Adrenal gland (tissue), 12 donors: Measurements from ENCODE around the gene ADGRB2. TPM values are rescaled to one million over a fixed set of nuclear protein-coding genes. Genes with fewer than 3 reads are reported as not detected.

Experiments
- DNase-seq, 7 donors: peaks; one replicate each; pipeline ENCODE4 v3.0.0-alpha.2; 2019 to 2020
- H3K27ac ChIP-seq, 5 donors: fragments of 200-600 bp; sonication (generic) in 4 of 5; 1 replicate in 3 of 5; 2 replicates in 2 of 5; pipeline versions ENCODE4 v1.5.1 to v1.8.0; 2016 to 2020; ENCODE audit warnings: mild to moderate bottlenecking in 1 of 5
- H3K27me3 ChIP-seq: fragments of 200-600 bp; 2 replicates; pipeline ENCODE4 v1.8.0; 2021
- H3K36me3 ChIP-seq, 2 donors: fragments of 200-600 bp; replicated peaks in 1 of 2; 1 replicate in 1 of 2; 2 replicates in 1 of 2; pipeline versions ENCODE4 v1.5.1 to v1.8.0; 2018 to 2022
- H3K4me1 ChIP-seq, 2 donors: fragments of 200-600 bp; replicated peaks in 1 of 2; 1 replicate in 1 of 2; 2 replicates in 1 of 2; pipeline versions ENCODE4 v1.5.1 to v1.8.0; 2018 to 2021
- H3K4me3 ChIP-seq, 4 donors: fragments of 200-600 bp; sonication (generic) in 3 of 4; one replicate each; pipeline ENCODE4 v1.5.1; 2016 to 2018
- H3K9me3 ChIP-seq, 3 donors: fragments of 200-600 bp; sonication (generic) in 1 of 3; replicated peaks in 1 of 3; 1 replicate in 2 of 3; 2 replicates in 1 of 3; pipeline versions ENCODE4 v1.5.1 to v1.8.0; 2016 to 2021
- POLR2A ChIP-seq, 2 donors: fragments of 450-650 bp; IDR thresholded peaks; one replicate each; pipeline ENCODE4 v1.6.1; 2017; ENCODE audit warnings: antibody characterized with exemption in 2 of 2, mild to moderate bottlenecking in 2 of 2, moderate library complexity in 1 of 2
- WGBS, 4 donors: extraction: QIAGEN DNeasy Blood & Tissue Kit in 2 of 4; methylation state at CpG; one replicate each; pipeline versions ENCODE4 v1.1.5 to v1.1.7; 2013 to 2017; 5-methylcytosine and 5-hydroxymethylcytosine counted together
- intact Hi-C, 2 donors: fragments of 100-400 bp; cut with DNase I; formaldehyde crosslinking; loops; one replicate each; pipeline versions ENCODE4 v1.14.1 to v1.15.0; 2022 to 2023
- polyA plus RNA-seq, 3 donors: library from polyadenylated mRNA; stranded (reverse); fragments of 200-250 nt in 2 of 3; fragments of 350-450 nt in 1 of 3; fragmentation: Illumina TruSeq in 1 of 3; extraction: RNeasy Lipid Tissue Mini Kit (QIAGEN cat#74804) in 1 of 3; gene quantifications; one replicate each; pipeline ENCODE4 v1.2.3, GENCODE V29; 2013 to 2014
- total RNA-seq, 9 donors: library from RNA; depleted of rRNA in 4 of 9; stranded (reverse); fragments of >200 nt in 4 of 9; fragments of 120-200 nt in 1 of 9; fragmentation: NEBNext Ultra II Directional in 1 of 9; extraction: Animal tissue kit (Norgen Biotek cat#: 25700) in 1 of 9; gene quantifications; one replicate each; pipeline versions ENCODE4 v1.1.0 to v1.2.4, GENCODE V29; 2013 to 2023
- TF ChIP-seq, protein P1 (sequence below), 6 experiments: fragments of 450-650 bp in 4 of 6; fragments of 200-600 bp in 2 of 6; sonication (generic) in 1 of 6; IDR thresholded peaks; 1 replicate in 5 of 6; 2 replicates in 1 of 6; pipeline versions ENCODE4 v1.5.1 to v1.8.0; 2016 to 2021; ENCODE audit warnings: antibody characterized with exemption in 6 of 6, mild to moderate bottlenecking in 2 of 6, moderate library complexity in 1 of 6
- donor health status: healthy with polysubstance abuse.
- donor health status: Bipolar disorder and iron deficiency.
- donor health status: DM: yes; HTN: yes; CAD: no.
- donor health status: DM: no; HTN: no; CAD: no.
- donor health status: DM: no; HTN: no; CAD: no.
- donor health status: DM: yes; HTN: yes; CAD: no.

Gene ADGRB2
- total and polyA plus RNA-seq, 12 donors: 1.8 to 57.3 (median 5.1) TPM

GRCh38 chr1:31694069-31694963 lies 69.8 kb downstream of the ADGRB2 start:
- Histone ChIP-seq H3K4me1 (no peaks in the 10 kb centered on the region), H3K27ac (no peak overlapping the region), H3K9me3 (no peaks in the 10 kb centered on the region), H3K4me3 (no peak overlapping the region), H3K27me3 (no peaks in the 10 kb centered on the region), H3K36me3 (peaks cover 0 to 3% of the 10 kb centered on the region in 2 donors)
- 75 to 84% (median 79%) methylated on average over 10 to 12 of the region's 12 CpGs for WGBS, 4 donors
- intact Hi-C loops: no loop called here
- no peak for DNase-seq
- TF ChIP-seq, protein P1, sequence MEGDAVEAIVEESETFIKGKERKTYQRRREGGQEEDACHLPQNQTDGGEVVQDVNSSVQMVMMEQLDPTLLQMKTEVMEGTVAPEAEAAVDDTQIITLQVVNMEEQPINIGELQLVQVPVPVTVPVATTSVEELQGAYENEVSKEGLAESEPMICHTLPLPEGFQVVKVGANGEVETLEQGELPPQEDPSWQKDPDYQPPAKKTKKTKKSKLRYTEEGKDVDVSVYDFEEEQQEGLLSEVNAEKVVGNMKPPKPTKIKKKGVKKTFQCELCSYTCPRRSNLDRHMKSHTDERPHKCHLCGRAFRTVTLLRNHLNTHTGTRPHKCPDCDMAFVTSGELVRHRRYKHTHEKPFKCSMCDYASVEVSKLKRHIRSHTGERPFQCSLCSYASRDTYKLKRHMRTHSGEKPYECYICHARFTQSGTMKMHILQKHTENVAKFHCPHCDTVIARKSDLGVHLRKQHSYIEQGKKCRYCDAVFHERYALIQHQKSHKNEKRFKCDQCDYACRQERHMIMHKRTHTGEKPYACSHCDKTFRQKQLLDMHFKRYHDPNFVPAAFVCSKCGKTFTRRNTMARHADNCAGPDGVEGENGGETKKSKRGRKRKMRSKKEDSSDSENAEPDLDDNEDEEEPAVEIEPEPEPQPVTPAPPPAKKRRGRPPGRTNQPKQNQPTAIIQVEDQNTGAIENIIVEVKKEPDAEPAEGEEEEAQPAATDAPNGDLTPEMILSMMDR (IDR thresholded peaks at IDR 0.05): no peak
- no peak for TF ChIP-seq POLR2A (IDR thresholded peaks at IDR 0.05)

DNA sequence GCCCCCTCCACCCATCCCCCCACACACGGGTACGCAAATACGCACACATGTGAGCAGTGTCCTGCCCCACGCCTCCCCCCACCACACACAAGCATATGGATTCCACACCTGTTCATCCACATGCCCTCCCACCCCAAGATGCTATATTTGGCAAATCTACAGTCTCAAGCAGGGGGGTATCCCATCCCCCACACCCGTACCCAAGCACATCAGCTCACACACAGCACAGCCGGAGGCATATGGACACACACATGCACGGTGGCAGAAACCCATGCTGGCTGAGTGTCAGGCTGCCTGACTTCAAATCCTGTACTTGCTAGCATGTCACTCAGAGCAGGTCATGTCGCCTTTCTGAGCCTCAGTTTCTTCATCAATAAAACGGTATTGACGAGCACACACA lies 70.9 kb downstream of the ADGRB2 start:
- WGBS, 4 donors: 77 to 90% (median 85%) methylated on average over 8 to 10 of the region's 10 CpGs
- H3K27ac ChIP-seq: no peak overlapping the region
- DNase-seq: no peak
- H3K9me3 ChIP-seq: no peaks in the 10 kb centered on the region
- H3K4me1 ChIP-seq: no peaks in the 10 kb centered on the region
- no peaks in the 10 kb centered on the region for H3K27me3 ChIP-seq
- intact Hi-C loops: no loop called here
- TF ChIP-seq, protein P1 (IDR thresholded peaks at IDR 0.05): no peak
- TF ChIP-seq POLR2A (IDR thresholded peaks at IDR 0.05): no peak
- H3K36me3 ChIP-seq: peaks cover 0 to 3% of the 10 kb centered on the region in 2 donors
- no peak overlapping the region for H3K4me3 ChIP-seq

DNA sequence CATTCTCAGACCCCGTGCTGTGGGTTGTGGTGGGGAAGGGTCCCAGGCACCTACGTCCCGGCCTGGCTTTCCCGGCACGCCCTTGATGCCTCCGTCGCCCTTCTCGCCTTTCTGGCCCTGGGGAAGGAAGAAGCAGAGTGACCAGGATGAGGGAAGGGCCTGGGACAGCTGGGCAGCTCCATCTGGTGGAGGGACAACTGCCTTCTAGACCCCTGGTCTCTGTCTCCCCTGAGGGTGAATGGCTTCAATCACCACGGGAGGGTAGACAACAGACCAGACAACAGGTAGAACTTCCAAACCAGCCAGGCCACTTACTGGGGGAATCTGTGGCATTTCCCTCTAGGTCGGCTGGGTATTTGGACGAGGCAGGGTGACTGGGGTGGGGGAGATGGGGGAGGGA lies 72.2 kb downstream of the ADGRB2 start:
- Histone ChIP-seq H3K27ac (no peak overlapping the region), H3K36me3 (peaks cover 0 to 3% of the 10 kb centered on the region in 2 donors)
- intact Hi-C loops: no loop called here

DNA sequence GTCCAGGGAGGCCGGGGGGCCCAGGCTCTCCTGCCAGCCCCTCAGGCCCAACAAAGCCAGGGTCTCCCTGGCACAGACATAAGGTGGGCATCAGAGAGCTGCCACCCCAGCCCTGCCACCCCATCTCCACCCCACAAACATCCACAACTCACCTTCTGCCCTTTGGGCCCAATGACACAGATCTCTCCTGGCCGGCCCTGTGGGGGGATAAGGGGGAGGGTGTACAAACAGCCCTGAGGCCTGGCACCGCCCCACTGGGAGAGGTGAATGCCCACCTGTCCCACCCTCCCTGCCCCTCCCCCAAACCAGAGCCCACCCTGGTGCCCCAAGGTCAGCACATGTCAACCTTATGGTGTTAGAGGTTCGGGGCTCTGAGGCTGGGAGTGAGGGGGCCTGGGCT lies 72.7 kb downstream of the ADGRB2 start:
- Histone ChIP-seq H3K4me3 (no peak overlapping the region), H3K27me3 (no peaks in the 10 kb centered on the region), H3K9me3 (no peaks in the 10 kb centered on the region), H3K36me3 (peaks cover 0 to 3% of the 10 kb centered on the region in 2 donors), H3K4me1 (no peaks in the 10 kb centered on the region), H3K27ac (no peak overlapping the region)
- no peak for DNase-seq
- 78 to 100% (median 86%) methylated on average over 2 to 4 of the region's 4 CpGs for WGBS, 4 donors
- intact Hi-C loops: no loop called here
- no peak for TF ChIP-seq POLR2A (IDR thresholded peaks at IDR 0.05)
- TF ChIP-seq, protein P1 (IDR thresholded peaks at IDR 0.05): no peak

More for the DNA sequence above, 72.2 kb downstream of the ADGRB2 start:
- 79 to 89% (median 83%) methylated on average over 3 to 11 of the region's 11 CpGs for WGBS, 4 donors
- TF ChIP-seq, protein P1 (IDR thresholded peaks at IDR 0.05): no peak
- TF ChIP-seq POLR2A (IDR thresholded peaks at IDR 0.05): no peak
- H3K4me1 ChIP-seq: no peaks in the 10 kb centered on the region
- H3K27me3 ChIP-seq: no peaks in the 10 kb centered on the region
- DNase-seq: no peak
- H3K9me3 ChIP-seq: no peaks in the 10 kb centered on the region
- no peak overlapping the region for H3K4me3 ChIP-seq
